Stomach smooth muscle (tissue), 2 donors: Measurements from ENCODE around the gene AGXT2.

Experiments
- H3K27ac ChIP-seq: one replicate; pipeline ENCODE4 v1.7.0; 2013; ENCODE audit warnings: mild to moderate bottlenecking, low read length, inconsistent platforms
- H3K27me3 ChIP-seq, 2 donors: one replicate each; pipeline ENCODE4 v1.7.0; 2013; ENCODE audit warnings: low read length in 2 of 2; ENCODE audit not compliant: insufficient read depth in 2 of 2, control insufficient read depth in 1 of 2
- H3K36me3 ChIP-seq, 2 donors: one replicate each; pipeline ENCODE4 v1.7.0; 2013; ENCODE audit warnings: low read length in 2 of 2; ENCODE audit not compliant: control insufficient read depth in 2 of 2, insufficient read depth in 2 of 2
- H3K4me1 ChIP-seq: one replicate; pipeline ENCODE4 v1.7.0; 2013; ENCODE audit warnings: low read length; ENCODE audit not compliant: control insufficient read depth, insufficient read depth
- H3K4me3 ChIP-seq, 2 donors: one replicate each; pipeline ENCODE4 v1.7.0; 2013; ENCODE audit warnings: low read length in 2 of 2
- H3K9ac ChIP-seq, 2 donors: one replicate each; pipeline ENCODE4 v1.7.0; 2013; ENCODE audit warnings: low read length in 2 of 2, mild to moderate bottlenecking in 1 of 2
- H3K9me3 ChIP-seq, 2 donors: one replicate each; pipeline ENCODE4 v1.7.0; 2013; ENCODE audit warnings: low read length in 2 of 2; ENCODE audit not compliant: control insufficient read depth in 2 of 2
- donor health status: healthy.
- donor health status: Pancreatic carcinoma.

The AGXT2 gene

DNA sequence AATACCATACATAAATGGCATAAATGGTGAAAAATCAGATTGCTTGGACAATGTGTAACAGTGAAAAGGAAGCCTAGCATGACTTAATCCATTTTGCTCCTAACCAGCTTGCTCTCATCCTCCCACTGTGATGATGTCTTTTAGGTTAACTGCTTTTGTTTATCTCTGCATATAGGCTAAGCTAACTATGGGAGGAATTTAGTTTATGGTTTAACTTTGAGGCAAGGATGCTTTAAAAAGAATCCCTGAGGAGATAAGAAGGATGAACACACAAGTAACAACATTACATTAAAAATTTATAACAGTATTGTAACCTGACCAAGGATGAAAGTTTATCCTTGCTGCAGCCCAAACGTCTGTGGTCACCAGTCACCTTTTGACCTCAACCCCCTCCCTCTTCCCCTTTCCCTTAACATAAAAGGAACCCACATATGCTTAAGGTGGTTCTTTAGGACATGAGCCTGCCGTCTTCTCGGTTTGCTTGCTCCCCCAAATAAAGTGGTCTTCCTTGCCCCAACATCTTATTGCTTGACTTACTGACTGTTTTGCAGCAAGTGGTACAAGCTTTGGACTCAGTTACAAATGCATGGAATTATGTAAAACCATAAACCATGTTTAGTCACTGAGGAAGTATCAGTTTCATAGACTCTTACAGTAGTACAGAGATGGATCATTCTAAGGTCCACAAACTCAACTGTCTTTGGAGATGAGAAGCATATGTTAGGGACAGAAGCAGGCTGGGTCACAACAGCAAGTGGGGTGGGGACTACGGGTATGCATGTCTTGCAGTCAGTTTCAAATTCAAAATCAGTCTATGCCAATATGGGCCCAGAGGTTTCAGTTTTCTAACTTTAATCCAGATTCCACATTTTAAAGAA, 31.3 kb downstream of the AGXT2 start:
- H3K4me1 ChIP-seq: no peaks in the 10 kb centered on the region
- no peak overlapping the region for H3K27ac ChIP-seq
- no peaks in the 10 kb centered on the region for H3K27me3 ChIP-seq
- no peak overlapping the region for H3K9ac ChIP-seq
- H3K4me3 ChIP-seq: no peak overlapping the region
- no peaks in the 10 kb centered on the region for H3K36me3 ChIP-seq
- no peaks in the 10 kb centered on the region for H3K9me3 ChIP-seq

DNA sequence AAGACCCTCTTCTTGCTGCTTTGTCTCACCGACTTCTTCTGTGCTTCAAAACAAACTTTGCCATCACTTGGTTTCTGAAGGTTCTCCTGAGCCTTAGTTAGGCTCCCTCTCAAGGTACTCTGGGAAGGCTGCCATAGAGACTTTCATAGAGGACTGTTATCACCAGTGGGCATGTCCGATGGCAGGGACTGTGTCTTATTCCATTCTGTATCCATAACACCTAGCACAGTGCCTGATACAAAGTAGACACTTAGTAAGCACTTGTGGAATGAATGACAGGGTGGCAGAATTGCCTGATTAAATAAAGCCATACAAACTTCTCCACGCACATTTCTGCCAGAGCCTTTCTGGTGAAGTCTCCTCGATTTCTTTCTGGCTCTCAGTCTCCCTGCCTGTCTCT, 32.7 kb downstream of the AGXT2 start:
- no peaks in the 10 kb centered on the region for H3K9me3 ChIP-seq
- H3K36me3 ChIP-seq: no peaks in the 10 kb centered on the region
- H3K27ac ChIP-seq: no peak overlapping the region
- no peak overlapping the region for H3K9ac ChIP-seq
- no peaks in the 10 kb centered on the region for H3K27me3 ChIP-seq
- H3K4me1 ChIP-seq: no peaks in the 10 kb centered on the region
- no peak overlapping the region for H3K4me3 ChIP-seq

DNA sequence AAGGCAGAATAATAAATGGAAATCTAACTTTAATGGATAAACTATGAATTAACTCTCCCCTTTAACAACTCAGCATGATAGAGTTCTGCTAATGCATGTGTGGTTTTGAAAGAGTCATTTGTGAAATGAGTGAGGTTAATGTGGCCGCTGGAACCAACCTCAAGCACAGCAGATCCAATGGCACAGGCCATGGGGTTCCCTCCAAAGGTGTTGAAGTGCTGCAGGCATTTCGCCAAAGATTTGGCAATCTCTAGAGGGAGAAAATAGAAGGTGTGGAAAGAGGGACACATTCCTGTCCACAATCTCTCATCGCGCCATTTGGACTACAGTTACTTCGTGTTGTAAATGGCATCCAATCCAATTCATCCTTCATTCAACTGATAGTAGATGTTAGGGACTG, 35.0 kb downstream of the AGXT2 start:
- Histone ChIP-seq H3K27me3 (no peaks in the 10 kb centered on the region), H3K36me3 (no peaks in the 10 kb centered on the region), H3K4me1 (no peaks in the 10 kb centered on the region), H3K4me3 (no peak overlapping the region), H3K9ac (no peak overlapping the region), H3K27ac (no peak overlapping the region), H3K9me3 (no peaks in the 10 kb centered on the region)

DNA sequence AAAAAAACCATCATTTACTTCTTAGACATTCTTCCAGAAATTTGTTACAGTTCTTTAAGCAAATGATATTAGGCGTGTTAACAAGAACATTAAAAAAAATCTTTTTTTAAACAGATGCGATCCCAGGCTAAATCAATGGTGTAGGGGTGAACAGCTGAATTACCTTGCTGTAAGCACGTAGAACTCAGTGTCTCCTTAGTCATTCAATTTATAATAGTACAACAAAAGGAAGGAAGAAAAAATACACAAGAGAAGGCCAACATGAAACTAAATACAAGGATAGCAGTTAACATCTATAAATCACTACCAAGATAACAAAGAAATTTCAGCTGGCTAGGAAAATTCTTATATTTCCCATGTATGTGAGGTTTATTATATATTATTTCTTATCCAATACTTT, 35.4 kb downstream of the AGXT2 start:
- Histone ChIP-seq H3K9me3 (no peaks in the 10 kb centered on the region), H3K4me1 (no peaks in the 10 kb centered on the region), H3K27ac (no peak overlapping the region), H3K4me3 (no peak overlapping the region), H3K27me3 (no peaks in the 10 kb centered on the region), H3K9ac (no peak overlapping the region), H3K36me3 (no peaks in the 10 kb centered on the region)

DNA sequence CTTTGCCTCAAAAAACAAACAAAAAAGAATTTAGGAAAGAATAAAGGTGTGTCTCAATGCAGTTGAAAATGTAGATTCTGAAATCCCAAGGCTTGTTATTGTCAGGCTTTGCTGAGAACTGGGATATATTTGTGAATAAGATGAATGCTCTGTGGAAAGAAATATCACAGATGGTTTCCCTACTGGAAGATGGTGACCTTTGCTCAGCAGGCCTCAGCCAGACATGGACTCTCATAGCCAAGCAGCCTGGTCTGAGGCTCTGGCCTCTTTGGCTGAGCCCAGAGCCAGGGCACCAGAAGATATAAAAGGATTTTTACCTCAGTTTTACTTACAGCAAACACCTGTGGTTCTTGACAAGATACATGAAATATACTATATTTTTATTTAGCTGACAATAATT, 37.1 kb downstream of the AGXT2 start:
- Histone ChIP-seq H3K27me3 (peaks cover 0 to 3% of the 10 kb centered on the region in 2 donors), H3K4me3 (no peak overlapping the region), H3K36me3 (no peaks in the 10 kb centered on the region), H3K27ac (no peak overlapping the region), H3K9me3 (no peaks in the 10 kb centered on the region), H3K4me1 (no peaks in the 10 kb centered on the region), H3K9ac (no peak overlapping the region)

DNA sequence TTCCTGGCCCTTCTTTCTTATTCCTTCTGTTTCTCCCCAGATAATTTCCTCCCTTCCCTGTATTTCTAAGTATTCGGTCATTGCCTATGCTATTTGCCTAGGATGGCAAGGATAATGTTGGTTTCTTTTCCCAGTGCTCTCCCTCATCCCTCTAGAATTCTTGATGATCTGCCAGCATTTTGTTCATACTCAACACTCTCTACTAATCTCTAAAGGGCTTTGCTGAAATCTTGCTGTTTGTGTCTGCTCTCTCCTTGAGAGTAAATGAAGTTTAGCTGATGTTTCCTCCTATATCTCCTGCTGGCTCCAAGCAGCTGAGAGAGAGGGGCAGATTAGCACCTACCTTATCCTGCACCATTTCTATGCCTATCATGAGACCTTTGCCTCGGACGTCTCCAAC, 38.1 kb downstream of the AGXT2 start:
- no peaks in the 10 kb centered on the region for H3K36me3 ChIP-seq
- H3K9me3 ChIP-seq: no peaks in the 10 kb centered on the region
- no peak overlapping the region for H3K9ac ChIP-seq
- H3K27ac ChIP-seq: no peak overlapping the region
- no peaks in the 10 kb centered on the region for H3K4me1 ChIP-seq
- peaks cover 0 to 3% of the 10 kb centered on the region in 2 donors for H3K27me3 ChIP-seq
- no peak overlapping the region for H3K4me3 ChIP-seq

DNA sequence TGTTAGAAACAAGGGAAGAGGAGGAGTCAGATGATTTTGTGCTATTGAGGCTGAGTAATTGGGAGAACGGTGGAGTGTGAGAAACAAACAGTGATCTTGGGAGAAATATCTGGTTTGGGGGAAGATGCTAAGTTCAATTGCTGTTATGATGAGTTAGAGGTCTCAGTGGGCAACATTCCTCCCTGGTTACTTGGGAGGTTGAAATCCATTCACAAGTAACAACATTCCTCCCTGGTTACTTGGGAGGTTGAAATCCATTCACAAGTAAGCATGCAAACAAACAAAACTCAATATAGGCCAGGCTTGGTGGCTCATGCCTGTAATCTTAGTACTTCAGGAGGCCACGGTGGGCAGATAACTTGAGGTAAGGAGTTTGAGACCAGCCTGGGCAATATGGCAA, 38.7 kb downstream of the AGXT2 start:
- no peak overlapping the region for H3K9ac ChIP-seq
- no peak overlapping the region for H3K27ac ChIP-seq
- H3K27me3 ChIP-seq: peaks cover 3% of the 10 kb centered on the region in 2 donors
- H3K4me1 ChIP-seq: no peaks in the 10 kb centered on the region
- H3K4me3 ChIP-seq: no peak overlapping the region
- no peaks in the 10 kb centered on the region for H3K36me3 ChIP-seq
- H3K9me3 ChIP-seq: no peaks in the 10 kb centered on the region

DNA sequence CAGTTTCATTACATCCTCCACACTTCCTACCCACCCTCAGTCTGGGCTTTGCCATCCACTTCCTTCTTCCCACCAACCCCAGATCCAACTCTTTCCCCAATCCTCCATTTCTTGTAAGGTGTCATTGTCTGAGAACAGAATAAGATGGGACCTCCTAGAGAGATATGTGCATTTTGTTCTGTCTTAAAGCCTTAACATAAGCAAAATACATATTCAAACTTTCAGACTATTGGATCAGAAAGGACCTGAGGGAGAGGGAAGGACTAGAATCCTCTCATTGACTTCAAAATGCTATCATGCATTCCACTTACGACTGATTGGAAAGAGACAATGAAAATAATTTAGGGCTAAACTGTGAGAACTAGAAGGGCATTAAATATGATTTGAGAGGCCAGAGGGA, 43.0 kb downstream of the AGXT2 start:
- no peak overlapping the region for H3K4me3 ChIP-seq
- H3K9me3 ChIP-seq: no peaks in the 10 kb centered on the region
- H3K9ac ChIP-seq: no peak overlapping the region
- no peaks in the 10 kb centered on the region for H3K36me3 ChIP-seq
- H3K4me1 ChIP-seq: no peaks in the 10 kb centered on the region
- H3K27ac ChIP-seq: no peak overlapping the region
- H3K27me3 ChIP-seq: peaks cover 3 to 5% of the 10 kb centered on the region in 2 donors

DNA sequence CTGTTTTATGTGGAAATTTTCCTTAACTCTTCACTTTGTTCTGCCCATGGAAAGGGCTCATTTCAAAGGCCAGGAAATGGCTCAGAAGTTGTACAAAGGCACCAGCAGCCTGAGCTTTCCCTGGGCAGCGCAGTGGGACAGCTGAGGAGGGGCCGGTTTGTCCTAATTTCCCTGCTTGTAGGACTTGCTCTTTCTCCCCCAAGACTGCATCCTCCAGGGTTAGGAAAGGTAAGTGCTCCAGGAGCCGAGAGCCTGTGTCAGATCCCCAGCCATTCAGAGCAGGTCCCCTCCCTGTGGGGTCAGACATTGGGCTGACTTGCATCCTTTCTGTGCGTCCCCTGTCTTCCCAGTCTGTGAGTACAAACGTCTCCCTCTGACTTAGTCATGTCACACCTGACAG, 43.5 kb downstream of the AGXT2 start:
- no peak overlapping the region for H3K4me3 ChIP-seq
- H3K36me3 ChIP-seq: no peaks in the 10 kb centered on the region
- no peaks in the 10 kb centered on the region for H3K4me1 ChIP-seq
- no peak overlapping the region for H3K9ac ChIP-seq
- no peak overlapping the region for H3K27ac ChIP-seq
- no peaks in the 10 kb centered on the region for H3K9me3 ChIP-seq
- H3K27me3 ChIP-seq: peaks cover 3 to 5% of the 10 kb centered on the region in 2 donors

DNA sequence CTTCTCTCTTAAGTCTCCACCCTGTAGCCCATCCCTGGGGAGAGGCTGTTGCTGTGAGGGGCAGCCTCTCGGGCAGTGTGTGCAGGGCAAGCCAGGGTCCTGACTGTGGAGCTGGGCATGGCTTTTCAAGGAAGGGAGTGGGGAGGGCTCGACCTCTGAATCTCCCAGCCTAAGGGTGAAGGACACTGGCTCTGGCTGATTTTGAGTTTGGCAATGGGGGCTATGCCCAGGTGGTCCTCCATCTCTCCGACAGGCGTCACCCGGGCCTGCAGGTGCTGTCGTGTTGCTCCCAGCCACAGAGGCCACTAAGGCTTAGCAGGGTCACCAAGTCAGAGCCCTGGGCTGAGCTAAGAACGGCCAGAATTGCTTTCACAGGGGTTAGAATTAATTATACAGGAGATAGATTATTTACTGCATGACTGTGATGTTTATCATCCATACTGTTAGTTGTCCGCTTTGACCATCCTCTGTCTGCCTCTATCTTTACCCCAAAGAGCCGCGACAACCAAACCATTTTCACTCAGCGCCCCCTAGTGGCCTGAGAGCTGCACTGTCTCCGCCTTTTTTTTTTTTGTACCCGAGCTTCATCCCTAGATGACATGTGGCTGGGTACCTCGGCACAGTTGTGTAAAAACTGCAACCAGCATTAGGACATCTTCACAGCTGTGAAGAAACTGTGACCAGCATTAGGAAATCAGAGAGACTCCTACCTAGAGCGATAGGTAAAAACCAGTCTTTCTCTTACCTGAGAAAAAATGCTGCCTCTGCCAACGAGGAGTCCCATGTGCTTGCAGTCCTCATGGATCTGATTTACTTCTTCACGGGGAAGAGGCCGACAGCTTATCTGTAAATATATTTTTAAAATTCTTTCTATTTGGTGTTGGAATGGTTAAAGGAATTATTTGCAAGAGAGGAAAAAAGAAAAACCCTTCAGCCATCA, 44.5 kb downstream of the AGXT2 start:
- H3K27me3 ChIP-seq: peaks cover 3 to 5% of the 10 kb centered on the region in 2 donors
- no peaks in the 10 kb centered on the region for H3K9me3 ChIP-seq
- no peak overlapping the region for H3K27ac ChIP-seq
- H3K36me3 ChIP-seq: no peaks in the 10 kb centered on the region
- no peaks in the 10 kb centered on the region for H3K4me1 ChIP-seq
- no peak overlapping the region for H3K9ac ChIP-seq
- no peak overlapping the region for H3K4me3 ChIP-seq
